ENCODE results near the gene RANBP3L.
"Not testable (repeated sequence)": the region's sequence is repeated elsewhere in the genome, so short reads cannot be mapped to it uniquely, and the experiment has no call there.

RANBP3L gene

GRCh38 chr5:36301858-36302603, at the start of gene RANBP3L:
Gene RANBP3L (minus strand): TSS chr5:36301902. CDS start chr5:36301416, 486 bp downstream.
- DNase-seq, result no peak

- DNase-seq, result no peak
These were observed 45.4 kb upstream of the RANBP3L start for GRCh38 chr5:36346896-36347690.

- DNase-seq, result no peak
These were observed 43.2 kb upstream of the RANBP3L start for GRCh38 chr5:36344899-36345298.

GRCh38 chr5:36341720-36342119, 40.0 kb upstream of the RANBP3L start:
- not testable (repeated sequence) for DNase-seq

GRCh38 chr5:36337597-36337996, 35.9 kb upstream of the RANBP3L start:
- no peak for DNase-seq

GRCh38 chr5:36334315-36334714, 32.6 kb upstream of the RANBP3L start:
- DNase-seq, result no peak

- not testable (repeated sequence) for DNase-seq
These were observed 31.0 kb upstream of the RANBP3L start for GRCh38 chr5:36332720-36333119.

GRCh38 chr5:36325196-36325595, 23.5 kb upstream of the RANBP3L start:
- DNase-seq, result no peak

- DNase-seq, result no peak
These were observed 22.5 kb upstream of the RANBP3L start for GRCh38 chr5:36323926-36324781.

GRCh38 chr5:36312953-36313672, 11.4 kb upstream of the RANBP3L start:
- DNase-seq, result no peak

GRCh38 chr5:36311956-36312355, 10.3 kb upstream of the RANBP3L start:
- DNase-seq, result no peak

GRCh38 chr5:36310138-36310537, 8.4 kb upstream of the RANBP3L start:
- DNase-seq, result no peak

- peak; percentile 42 for DNase-seq
These were observed 4.0 kb upstream of the RANBP3L start for GRCh38 chr5:36305571-36306326.

- DNase-seq, result no peak
These were observed 2.5 kb upstream of the RANBP3L start for GRCh38 chr5:36304095-36304805.

- DNase-seq, result no peak
These were observed 668 bp downstream of the RANBP3L start for GRCh38 chr5:36300927-36301540.

GRCh38 chr5:36300191-36300926, 1.3 kb downstream of the RANBP3L start:
- DNase-seq, result no peak

- DNase-seq, result no peak
These were observed 3.1 kb downstream of the RANBP3L start for GRCh38 chr5:36298552-36298951.

GRCh38 chr5:36297653-36298052, 4.0 kb downstream of the RANBP3L start:
- DNase-seq, result no peak

GRCh38 chr5:36285837-36286615, 15.7 kb downstream of the RANBP3L start:
- no peak for DNase-seq

Data from NCI-H1092 (cell line).